ENCODE results near the gene PSD4.

Gene PSD4

GRCh38 chr2:113227290-113227689, 53.5 kb downstream of the PSD4 start:
- Histone ChIP-seq H3K4me3 (ENCODE audit: insufficient read length, low read depth) (no peak overlapping the region), H3K36me3 (ENCODE audit: insufficient read depth, insufficient read length, low read length) (no peaks in the 10 kb centered on the region), H3K9ac (ENCODE audit: insufficient read length, low read depth) (no peak overlapping the region), H3K4me1 (ENCODE audit: insufficient read depth, insufficient read length) (no peaks in the 10 kb centered on the region), H3K27me3 (ENCODE audit: insufficient read depth, insufficient read length) (no peaks in the 10 kb centered on the region), H3K9me3 (ENCODE audit: insufficient read depth, low read length) (no peaks in the 10 kb centered on the region)
- DNase-seq (ENCODE audit: low read depth, low spot score), result no peak
- TF ChIP-seq YY1 (IDR thresholded peaks at IDR 0.05; ENCODE audit: insufficient read depth, insufficient read length), result no peak
- no peak for TF ChIP-seq SUZ12 (IDR thresholded peaks at IDR 0.05; ENCODE audit: extremely low read depth, insufficient read depth, insufficient read length)
- no peak for TF ChIP-seq ZNF274 (IDR thresholded peaks at IDR 0.05; ENCODE audit: low read depth, low read length)

- no peak for TF ChIP-seq ZNF274 (IDR thresholded peaks at IDR 0.05; ENCODE audit: low read depth, low read length)
- no peak for TF ChIP-seq YY1 (IDR thresholded peaks at IDR 0.05; ENCODE audit: insufficient read depth, insufficient read length)
- TF ChIP-seq SUZ12 (IDR thresholded peaks at IDR 0.05; ENCODE audit: extremely low read depth, insufficient read depth, insufficient read length), result no peak
- H3K4me1 ChIP-seq (ENCODE audit: insufficient read depth, insufficient read length), result no peaks in the 10 kb centered on the region
Measured at GRCh38 chr2:113227698-113228097, 53.9 kb downstream of the PSD4 start.

DNA sequence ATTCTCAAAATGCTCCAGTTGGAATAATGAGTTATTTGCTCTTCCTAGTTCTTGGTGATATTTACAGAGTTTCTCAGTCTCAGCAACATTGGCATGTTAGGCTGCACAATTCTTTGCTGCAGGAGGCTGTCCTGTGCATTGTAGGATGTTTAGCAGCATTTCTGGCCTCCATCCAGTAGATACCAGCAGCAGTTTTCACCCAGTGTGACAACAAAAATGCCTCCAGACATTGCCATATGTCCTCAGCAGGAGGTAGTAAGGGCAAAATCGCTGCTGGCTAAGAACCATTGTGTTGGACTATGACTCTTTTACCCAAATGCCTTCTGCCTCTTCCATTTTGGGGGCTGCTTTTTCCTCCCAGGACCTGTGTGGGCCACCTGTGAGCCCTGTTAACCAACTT, 54.6 kb downstream of the PSD4 start:
- H3K4me3 ChIP-seq (ENCODE audit: insufficient read length, low read depth), result no peak overlapping the region
- no peaks in the 10 kb centered on the region for H3K9me3 ChIP-seq (ENCODE audit: insufficient read depth, low read length)
- H3K27me3 ChIP-seq (ENCODE audit: insufficient read depth, insufficient read length), result no peaks in the 10 kb centered on the region
- TF ChIP-seq SUZ12 (IDR thresholded peaks at IDR 0.05; ENCODE audit: extremely low read depth, insufficient read depth, insufficient read length) (no peak), YY1 (IDR thresholded peaks at IDR 0.05; ENCODE audit: insufficient read depth, insufficient read length) (no peak), ZNF274 (IDR thresholded peaks at IDR 0.05; ENCODE audit: low read depth, low read length) (no peak)
- H3K4me1 ChIP-seq (ENCODE audit: insufficient read depth, insufficient read length), result no peaks in the 10 kb centered on the region
- no peak overlapping the region for H3K9ac ChIP-seq (ENCODE audit: insufficient read length, low read depth)
- H3K36me3 ChIP-seq (ENCODE audit: insufficient read depth, insufficient read length, low read length), result no peaks in the 10 kb centered on the region
- DNase-seq (ENCODE audit: low read depth, low spot score), result no peak

More at GRCh38 chr2:113227698-113228097, 53.9 kb downstream of the PSD4 start:
- no peak for DNase-seq (ENCODE audit: low read depth, low spot score)
- Histone ChIP-seq H3K27me3 (ENCODE audit: insufficient read depth, insufficient read length) (no peaks in the 10 kb centered on the region), H3K36me3 (ENCODE audit: insufficient read depth, insufficient read length, low read length) (no peaks in the 10 kb centered on the region), H3K9me3 (ENCODE audit: insufficient read depth, low read length) (no peaks in the 10 kb centered on the region), H3K4me3 (ENCODE audit: insufficient read length, low read depth) (no peak overlapping the region), H3K9ac (ENCODE audit: insufficient read length, low read depth) (no peak overlapping the region)

GRCh38 chr2:113228991-113229716, 55.4 kb downstream of the PSD4 start:
- Histone ChIP-seq H3K27me3 (ENCODE audit: insufficient read depth, insufficient read length) (no peaks in the 10 kb centered on the region), H3K9ac (ENCODE audit: insufficient read length, low read depth) (no peak overlapping the region), H3K9me3 (ENCODE audit: insufficient read depth, low read length) (no peaks in the 10 kb centered on the region), H3K4me3 (ENCODE audit: insufficient read length, low read depth) (no peak overlapping the region), H3K4me1 (ENCODE audit: insufficient read depth, insufficient read length) (no peaks in the 10 kb centered on the region), H3K36me3 (ENCODE audit: insufficient read depth, insufficient read length, low read length) (no peaks in the 10 kb centered on the region)
- no peak for DNase-seq (ENCODE audit: low read depth, low spot score)
- TF ChIP-seq ZNF274 (IDR thresholded peaks at IDR 0.05; ENCODE audit: low read depth, low read length) (no peak), SUZ12 (IDR thresholded peaks at IDR 0.05; ENCODE audit: extremely low read depth, insufficient read depth, insufficient read length) (no peak), YY1 (IDR thresholded peaks at IDR 0.05; ENCODE audit: insufficient read depth, insufficient read length) (no peak)

DNA sequence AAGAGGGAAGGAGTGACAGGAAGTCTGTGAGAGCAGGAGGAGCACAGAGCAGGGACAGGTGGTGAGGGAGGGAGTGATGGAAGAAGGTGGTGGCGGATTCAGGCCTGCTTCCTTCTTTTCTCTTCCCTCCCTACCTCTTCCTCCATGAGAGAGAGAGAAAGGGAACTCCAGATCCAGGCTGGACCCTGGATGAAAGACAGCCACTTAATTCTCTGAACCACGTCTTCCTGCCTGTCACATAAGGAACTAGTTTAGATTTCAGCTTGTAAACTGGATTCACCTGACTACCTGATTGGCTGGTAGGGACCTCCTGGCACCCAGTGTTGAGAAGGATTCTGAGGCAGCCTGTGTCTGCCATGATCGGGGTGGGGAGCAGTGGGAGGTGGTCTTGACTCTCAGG, 56.0 kb downstream of the PSD4 start:
- Histone ChIP-seq H3K27me3 (ENCODE audit: insufficient read depth, insufficient read length) (no peaks in the 10 kb centered on the region), H3K4me1 (ENCODE audit: insufficient read depth, insufficient read length) (no peaks in the 10 kb centered on the region), H3K9ac (ENCODE audit: insufficient read length, low read depth) (no peak overlapping the region), H3K36me3 (ENCODE audit: insufficient read depth, insufficient read length, low read length) (no peaks in the 10 kb centered on the region), H3K4me3 (ENCODE audit: insufficient read length, low read depth) (no peak overlapping the region), H3K9me3 (ENCODE audit: insufficient read depth, low read length) (no peaks in the 10 kb centered on the region)
- DNase-seq (ENCODE audit: low read depth, low spot score), result no peak
- TF ChIP-seq SUZ12 (IDR thresholded peaks at IDR 0.05; ENCODE audit: extremely low read depth, insufficient read depth, insufficient read length) (no peak), ZNF274 (IDR thresholded peaks at IDR 0.05; ENCODE audit: low read depth, low read length) (no peak), YY1 (IDR thresholded peaks at IDR 0.05; ENCODE audit: insufficient read depth, insufficient read length) (no peak)

GRCh38 chr2:113230531-113230930, 56.8 kb downstream of the PSD4 start:
- H3K4me3 ChIP-seq (ENCODE audit: insufficient read length, low read depth), result no peak overlapping the region
- DNase-seq (ENCODE audit: low read depth, low spot score), result no peak
- no peaks in the 10 kb centered on the region for H3K4me1 ChIP-seq (ENCODE audit: insufficient read depth, insufficient read length)
- no peaks in the 10 kb centered on the region for H3K27me3 ChIP-seq (ENCODE audit: insufficient read depth, insufficient read length)
- H3K9ac ChIP-seq (ENCODE audit: insufficient read length, low read depth), result no peak overlapping the region
- no peaks in the 10 kb centered on the region for H3K36me3 ChIP-seq (ENCODE audit: insufficient read depth, insufficient read length, low read length)
- no peaks in the 10 kb centered on the region for H3K9me3 ChIP-seq (ENCODE audit: insufficient read depth, low read length)
- TF ChIP-seq SUZ12 (IDR thresholded peaks at IDR 0.05; ENCODE audit: extremely low read depth, insufficient read depth, insufficient read length), result no peak
- TF ChIP-seq YY1 (IDR thresholded peaks at IDR 0.05; ENCODE audit: insufficient read depth, insufficient read length), result no peak
- TF ChIP-seq ZNF274 (IDR thresholded peaks at IDR 0.05; ENCODE audit: low read depth, low read length), result no peak

- Histone ChIP-seq H3K27me3 (ENCODE audit: insufficient read depth, insufficient read length) (no peaks in the 10 kb centered on the region), H3K9ac (ENCODE audit: insufficient read length, low read depth) (no peak overlapping the region), H3K9me3 (ENCODE audit: insufficient read depth, low read length) (no peaks in the 10 kb centered on the region), H3K4me3 (ENCODE audit: insufficient read length, low read depth) (no peak overlapping the region), H3K36me3 (ENCODE audit: insufficient read depth, insufficient read length, low read length) (no peaks in the 10 kb centered on the region), H3K4me1 (ENCODE audit: insufficient read depth, insufficient read length) (no peaks in the 10 kb centered on the region)
- DNase-seq (ENCODE audit: low read depth, low spot score), result no peak
- TF ChIP-seq SUZ12 (IDR thresholded peaks at IDR 0.05; ENCODE audit: extremely low read depth, insufficient read depth, insufficient read length) (no peak), ZNF274 (IDR thresholded peaks at IDR 0.05; ENCODE audit: low read depth, low read length) (no peak), YY1 (IDR thresholded peaks at IDR 0.05; ENCODE audit: insufficient read depth, insufficient read length) (no peak)
Measured at GRCh38 chr2:113231064-113231463, 57.3 kb downstream of the PSD4 start.

Data from NT2/D1 (cell line).